Measurements from ENCODE around the gene LRRIQ3.

Gene LRRIQ3

GRCh38 chr1:74113333-74113732, 84.6 kb downstream of the LRRIQ3 start:
- no peak for DNase-seq (ENCODE audit: low read depth)

GRCh38 chr1:74107394-74107793, 90.6 kb downstream of the LRRIQ3 start:
- DNase-seq (ENCODE audit: low read depth): no peak

- DNase-seq (ENCODE audit: low read depth): no peak
Observed at GRCh38 chr1:74091371-74091770, 106.6 kb downstream of the LRRIQ3 start.

- no peak for DNase-seq (ENCODE audit: low read depth)
Observed at GRCh38 chr1:74083128-74083527, 114.8 kb downstream of the LRRIQ3 start.

- DNase-seq (ENCODE audit: low read depth): no peak
Observed at GRCh38 chr1:74065081-74065480, 132.9 kb downstream of the LRRIQ3 start.

GRCh38 chr1:74057719-74058118, 140.3 kb downstream of the LRRIQ3 start:
- DNase-seq (ENCODE audit: low read depth): no peak

- DNase-seq (ENCODE audit: low read depth): no peak
Observed at GRCh38 chr1:74053407-74053806, 144.6 kb downstream of the LRRIQ3 start.

GRCh38 chr1:74050386-74050785, 147.6 kb downstream of the LRRIQ3 start:
- no peak for DNase-seq (ENCODE audit: low read depth)

- DNase-seq (ENCODE audit: low read depth): no peak
Observed at GRCh38 chr1:74038042-74038441, 159.9 kb downstream of the LRRIQ3 start.

GRCh38 chr1:74012583-74012982, 185.4 kb downstream of the LRRIQ3 start:
- DNase-seq (ENCODE audit: low read depth): no peak

GRCh38 chr1:74011736-74012135, 186.2 kb downstream of the LRRIQ3 start:
- DNase-seq (ENCODE audit: low read depth): no peak

GRCh38 chr1:74010206-74010605, 187.8 kb downstream of the LRRIQ3 start:
- DNase-seq (ENCODE audit: low read depth): no peak

GRCh38 chr1:74005533-74005932, 192.4 kb downstream of the LRRIQ3 start:
- no peak for DNase-seq (ENCODE audit: low read depth)

- DNase-seq (ENCODE audit: low read depth): no peak
Observed at GRCh38 chr1:74003806-74004205, 194.2 kb downstream of the LRRIQ3 start.

GRCh38 chr1:73998348-73998959, 199.5 kb downstream of the LRRIQ3 start:
- DNase-seq (ENCODE audit: low read depth): no peak

- DNase-seq (ENCODE audit: low read depth): no peak
Observed at GRCh38 chr1:73980324-73981040, 217.5 kb downstream of the LRRIQ3 start.

- no peak for DNase-seq (ENCODE audit: low read depth)
Observed at GRCh38 chr1:73979684-73980083, 218.3 kb downstream of the LRRIQ3 start.

- no peak for DNase-seq (ENCODE audit: low read depth)
Observed at GRCh38 chr1:73978964-73979363, 219.0 kb downstream of the LRRIQ3 start.
